Right ventricle myocardium superior (tissue), 1 donor: ENCODE measurements around the gene TMEM126B. TPM values are rescaled to one million over a fixed set of nuclear protein-coding genes. Genes with fewer than 3 reads are reported as not detected.
A peak's percentile ranks its signal among the peaks of the same experiment; 100 is the strongest.
"Not testable (repeated sequence)": the region's sequence is repeated elsewhere in the genome, so short reads cannot be mapped to it uniquely, and the experiment has no call there.

Experiments used
- ATAC-seq: fragments of 200-7000 bp; cut with Tn5 transposase; one replicate; pipeline ENCODE4 v1.9.1; 2020; ENCODE audit warnings: mild to moderate bottlenecking; ENCODE audit not compliant: poor library complexity
- DNase-seq: peaks from one replicate; pipeline ENCODE4 v3.0.0-alpha.2; 2020
- intact Hi-C: fragments of 100-400 bp; cut with DNase I; formaldehyde crosslinking; loops from one replicate; pipeline ENCODE4 v1.11.2; 2022
- long read RNA-seq: library from polyadenylated mRNA; unstranded; transcript quantifications from one replicate; pipeline ENCODE4 v2.0.0, GENCODE V29; 2021
- total RNA-seq: library from RNA; stranded (reverse); fragmentation: NEBNext Ultra II Directional; extraction: Animal tissue kit (Norgen Biotek cat#: 25700); gene quantifications from one replicate; pipeline ENCODE4 v1.2.1, GENCODE V29; 2021
- donor health status: DM: no; HTN: yes; CAD: no; lungs with severe emphysema.

The TMEM126B gene
- total RNA-seq = 61.6 TPM
- long read RNA-seq, transcript TMEM126B-202 (6 exons, 1,210 nt) = major isoform, 15 of 25 reads
- long read RNA-seq, transcript TMEM126B-201 (5 exons, 989 nt) = minor isoform, 5 of 25 reads
- long read RNA-seq, partial matches to known transcripts = 2 of 25 reads
- long read RNA-seq, other reads (novel, unspliced or antisense) = 1 of 25 reads

- intact Hi-C loops = loop anchor here (2.0 to 10.0 kb wide), 2 partner anchors 37 to 617 kb away; partner anchors contain the start of genes CREBZF and EED
- ATAC-seq (peak; percentile 99), DNase-seq (peak; percentile 99)
Measured at GRCh38 chr11:85627998-85628770, at the start of gene TMEM126B. TMEM126B (plus strand) TSS chr11:85628593; CDS start chr11:85628608, 15 bp downstream.

DNA sequence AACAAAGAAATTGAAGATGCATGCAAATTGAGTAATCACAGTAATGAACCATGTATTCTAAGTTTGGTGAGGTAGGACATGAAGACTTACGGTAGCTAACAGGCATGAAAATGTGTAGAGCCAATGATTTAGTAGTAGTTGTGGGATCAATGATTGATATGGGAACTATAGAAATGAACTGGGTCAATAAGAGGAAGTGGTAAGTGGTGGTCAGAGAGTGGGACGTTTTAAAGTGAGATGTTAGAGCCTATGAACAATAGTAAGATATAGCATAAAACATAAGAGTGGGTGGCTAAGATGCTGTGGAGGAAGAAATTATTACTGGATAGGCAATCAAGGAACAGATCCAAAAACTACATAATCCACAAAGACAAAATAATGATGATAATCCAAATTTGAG, 46.3 kb upstream of the TMEM126B start:
- ATAC-seq (no peak), DNase-seq (no peak)
- intact Hi-C loops = no loop called here

DNA sequence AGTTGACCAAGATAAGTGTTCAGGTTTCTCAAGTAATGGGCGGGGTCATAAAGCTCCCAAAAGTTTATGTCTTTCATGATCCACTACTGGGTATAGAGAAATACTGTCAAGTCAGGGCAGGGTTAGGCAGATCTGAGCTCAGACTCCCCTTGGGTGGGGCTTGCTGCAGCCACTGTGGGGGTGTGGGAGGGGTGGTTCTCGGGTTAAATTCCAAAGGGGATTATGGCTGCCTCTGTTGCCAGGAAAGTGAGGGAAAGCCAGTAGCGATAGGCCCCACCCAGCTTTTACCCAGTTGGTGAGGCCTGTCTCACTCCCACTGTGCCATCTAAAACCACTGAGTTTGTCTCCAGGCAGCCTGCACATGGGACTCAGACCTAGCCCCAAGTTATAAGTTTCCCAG, 39.0 kb upstream of the TMEM126B start:
- intact Hi-C loops = no loop called here
- DNase-seq (no peak), ATAC-seq (no peak)

DNA sequence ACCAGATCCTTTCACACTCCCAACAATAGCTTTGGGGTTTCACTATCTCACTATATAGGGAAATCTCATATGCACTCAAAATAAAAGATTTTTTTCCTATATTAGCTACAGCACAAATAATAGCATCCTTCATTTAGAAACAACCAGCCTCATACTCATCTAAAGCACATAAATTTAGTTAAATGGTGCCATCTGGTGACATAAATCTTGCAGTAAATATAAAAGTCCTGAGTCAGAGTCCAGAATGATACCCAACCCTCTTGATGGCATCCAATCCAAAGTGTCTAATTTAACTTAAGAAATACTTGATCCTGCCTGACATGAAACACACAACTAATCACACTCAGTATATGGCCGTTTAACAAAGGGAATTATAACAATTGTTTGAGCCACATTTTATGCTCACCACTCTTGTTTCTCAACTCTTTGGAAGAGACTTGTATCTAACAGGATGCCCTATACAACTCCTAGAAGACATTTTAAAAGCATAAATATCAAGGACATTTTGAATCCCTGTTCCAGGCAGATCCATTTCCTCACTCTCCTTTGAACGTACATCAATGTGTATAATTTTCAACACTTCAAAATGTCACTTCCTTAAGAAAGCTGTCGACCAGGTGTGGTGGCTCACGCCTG, 37.4 kb upstream of the TMEM126B start:
- ATAC-seq (no peak), DNase-seq (no peak)
- intact Hi-C loops = loop anchor here (10.0 kb wide), 1 partner anchor 234 kb away; no protein-coding TSS in a partner anchor

DNA sequence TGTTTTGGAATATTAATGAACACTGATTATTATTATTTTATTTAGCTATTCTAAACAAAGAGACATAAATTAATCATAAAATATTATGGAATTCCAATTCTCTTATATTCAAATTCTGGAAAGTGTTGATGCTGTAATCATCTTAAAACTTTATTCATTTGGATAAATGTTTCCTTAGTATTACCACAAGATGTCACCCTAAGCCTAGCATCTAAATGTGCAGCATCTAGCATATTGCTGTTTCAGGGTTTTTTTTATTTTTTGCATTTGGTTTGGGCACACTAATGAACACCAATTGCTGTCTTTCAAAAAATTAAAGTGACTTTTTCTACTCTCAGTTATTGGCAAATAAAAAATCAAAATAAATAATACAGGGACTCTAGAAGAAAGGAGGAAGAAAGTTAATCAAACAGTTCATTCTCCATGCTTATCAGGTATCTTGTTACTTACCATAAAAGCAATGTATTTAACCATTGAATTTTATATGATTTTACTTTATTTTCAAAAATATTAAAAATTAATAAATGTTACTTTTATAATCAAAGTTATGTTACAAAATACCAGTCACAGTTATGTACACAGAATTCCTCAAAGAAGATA, 33.0 kb upstream of the TMEM126B start:
- DNase-seq = no peak
- intact Hi-C loops = loop anchor here (10.0 kb wide), 1 partner anchor 229 kb away; no protein-coding TSS in a partner anchor
- peak; percentile 67 for ATAC-seq

GRCh38 chr11:85596886-85597285, 31.5 kb upstream of the TMEM126B start:
- no peak for ATAC-seq
- no peak for DNase-seq
- intact Hi-C loops = loop anchor here (10.0 kb wide), 1 partner anchor 228 kb away; no protein-coding TSS in a partner anchor

DNA sequence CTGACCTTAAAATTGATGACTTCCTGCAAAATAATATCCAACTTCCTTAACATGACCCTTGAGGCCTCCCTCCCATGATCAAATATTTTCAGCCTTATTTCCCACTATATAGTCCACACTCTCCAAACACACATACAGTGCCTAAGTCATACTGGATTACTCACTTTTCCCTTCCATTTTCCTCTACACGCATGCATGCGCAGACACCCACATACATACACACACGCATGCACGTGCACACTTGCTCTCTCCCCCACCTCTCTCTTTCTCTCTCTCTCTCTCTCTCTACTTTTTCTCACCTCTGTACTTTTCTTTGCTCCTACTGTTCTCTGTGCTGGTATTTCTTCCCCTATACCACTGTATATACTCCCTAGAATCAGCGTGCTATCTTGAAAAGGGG, 29.3 kb upstream of the TMEM126B start:
- no peak for ATAC-seq
- intact Hi-C loops = loop anchor here (10.0 kb wide), 1 partner anchor 226 kb away; no protein-coding TSS in a partner anchor
- no peak for DNase-seq

- no peak for DNase-seq
Measured at GRCh38 chr11:85602526-85603213, 25.7 kb upstream of the TMEM126B start.

DNA sequence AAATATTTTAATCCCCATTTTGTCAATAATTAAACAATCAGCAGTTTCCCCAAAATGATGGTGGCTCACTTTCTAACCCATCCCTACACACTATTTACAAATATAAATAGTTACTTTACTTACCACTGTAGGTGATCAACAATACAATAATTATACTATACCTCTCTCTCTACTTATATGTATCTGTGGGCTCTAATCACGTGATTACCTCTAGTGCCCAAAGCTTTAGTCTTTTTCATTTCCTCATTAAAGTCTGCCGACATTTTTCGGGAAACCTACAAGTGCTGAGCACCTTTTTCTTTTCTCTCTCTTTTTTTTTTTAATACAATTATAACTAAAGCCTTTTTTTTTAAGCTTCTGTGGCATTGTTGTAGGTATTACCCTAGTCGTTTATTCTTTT, 25.2 kb upstream of the TMEM126B start:
- DNase-seq (no peak), ATAC-seq (no peak)
- intact Hi-C loops = no loop called here

More at GRCh38 chr11:85602526-85603213, 25.7 kb upstream of the TMEM126B start:
- intact Hi-C loops = no loop called here
- no peak for ATAC-seq

DNA sequence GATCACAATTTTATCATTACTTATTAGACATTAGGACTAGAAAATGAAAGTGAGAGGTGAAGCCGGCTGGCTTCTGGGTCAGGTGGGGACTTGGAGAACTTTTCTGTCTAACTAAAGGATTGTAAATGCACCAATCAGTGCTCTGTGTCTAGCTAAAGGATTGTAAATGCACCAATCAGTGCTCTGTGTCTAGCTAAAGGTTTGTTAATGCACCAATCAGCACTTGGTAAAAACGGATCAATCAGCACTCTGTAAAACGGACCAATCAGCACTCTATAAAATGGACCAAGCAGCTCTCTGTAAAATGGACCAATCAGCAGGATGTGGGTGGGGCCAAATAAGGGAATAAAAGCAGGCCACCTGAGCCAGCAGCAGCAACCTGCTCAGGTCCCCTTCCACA, 22.2 kb upstream of the TMEM126B start:
- intact Hi-C loops, DNase-seq, ATAC-seq: not testable (repeated sequence)

- ATAC-seq, intact Hi-C loops: not testable (repeated sequence)
Measured at GRCh38 chr11:85608621-85609020, 19.8 kb upstream of the TMEM126B start.

DNA sequence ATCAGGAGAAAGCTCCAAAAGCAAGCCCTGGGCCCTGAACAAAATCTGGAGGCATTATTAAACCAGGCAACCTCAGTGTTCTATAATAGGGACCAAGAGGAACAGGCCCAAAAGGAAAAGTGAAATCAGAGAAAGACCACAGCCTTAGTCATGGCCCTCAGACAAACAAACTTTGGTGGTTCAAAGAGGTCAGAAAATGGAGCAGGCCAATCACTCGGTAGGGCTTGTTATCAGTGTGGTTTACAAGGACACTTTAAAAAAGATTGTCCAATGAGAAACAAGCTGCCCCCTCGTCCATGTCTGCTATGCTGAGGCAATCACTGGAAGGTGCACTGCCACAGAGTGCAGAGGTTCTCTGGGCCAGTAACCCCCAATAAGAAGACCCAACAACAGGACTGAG, 19.1 kb upstream of the TMEM126B start:
- ATAC-seq, intact Hi-C loops, DNase-seq: not testable (repeated sequence)

More at GRCh38 chr11:85608621-85609020, 19.8 kb upstream of the TMEM126B start:
- not testable (repeated sequence) for DNase-seq

GRCh38 chr11:85611643-85612042, 16.8 kb upstream of the TMEM126B start:
- intact Hi-C loops, ATAC-seq, DNase-seq: not testable (repeated sequence)

- DNase-seq (no peak), ATAC-seq (no peak)
- intact Hi-C loops = no loop called here
Measured at GRCh38 chr11:85619499-85619898, 8.9 kb upstream of the TMEM126B start.

GRCh38 chr11:85620256-85620655, 8.1 kb upstream of the TMEM126B start:
- DNase-seq (no peak), ATAC-seq (no peak)
- intact Hi-C loops = loop anchor here (10.0 kb wide), 1 partner anchor 625 kb away; the partner anchor contains the start of gene EED

DNA sequence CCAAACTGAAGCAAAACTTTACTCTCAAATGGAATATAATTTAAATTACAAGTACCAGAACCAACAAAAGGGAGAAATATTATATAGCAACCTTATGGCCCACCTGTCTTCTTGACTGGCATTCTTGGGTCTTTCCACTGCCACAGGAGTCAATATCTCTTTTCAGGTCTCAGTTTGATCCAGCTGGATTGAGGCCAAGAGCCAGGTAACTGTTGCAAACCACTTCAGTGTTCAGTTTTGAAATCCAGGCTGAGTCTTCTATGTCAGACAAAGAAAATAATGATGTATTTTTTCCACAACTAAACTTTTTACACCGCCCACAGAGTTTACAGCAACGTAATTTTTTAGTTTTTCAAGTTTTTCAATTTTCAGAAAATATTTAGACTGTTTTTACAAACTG, 1.9 kb upstream of the TMEM126B start:
- no peak for ATAC-seq
- intact Hi-C loops = loop anchor here (10.0 kb wide), 1 partner anchor 618 kb away; the partner anchor contains the start of gene EED

GRCh38 chr11:85627332-85627997, 928 bp upstream of the TMEM126B start, which contains the start of gene DLG2:
DLG2 (minus strand) TSS chr11:85627344.
- peak; percentile 54 for ATAC-seq

More for the DNA sequence above, 1.9 kb upstream of the TMEM126B start:
- DNase-seq = no peak

More at GRCh38 chr11:85627332-85627997, 928 bp upstream of the TMEM126B start, which contains the start of gene DLG2:
- DNase-seq = no peak
- intact Hi-C loops = loop anchor here (10.0 kb wide), 1 partner anchor 617 kb away; the partner anchor contains the start of gene EED
